H54 (cell line): ENCODE results near the gene TEX19.
"Not testable (repeated sequence)": the region's sequence is repeated elsewhere in the genome, so short reads cannot be mapped to it uniquely, and the experiment has no call there.

Experiments used
- DNase-seq: peaks from one replicate; pipeline ENCODE4 v3.0.0; 2011; ENCODE audit warnings: low spot score, mixed read lengths; ENCODE audit not compliant: insufficient read length
- FAIRE-seq: peaks from 3 replicates; lab custom pipeline; 2011; peaks lifted over from hg19 to GRCh38; lab: Jason Lieb, UNC
- POLR2A ChIP-seq: IDR thresholded peaks from 2 replicates; pipeline ENCODE4 v1.6.1; 2011; ENCODE audit warnings: low read depth, mild to moderate bottlenecking, low read length

TEX19 gene

DNA sequence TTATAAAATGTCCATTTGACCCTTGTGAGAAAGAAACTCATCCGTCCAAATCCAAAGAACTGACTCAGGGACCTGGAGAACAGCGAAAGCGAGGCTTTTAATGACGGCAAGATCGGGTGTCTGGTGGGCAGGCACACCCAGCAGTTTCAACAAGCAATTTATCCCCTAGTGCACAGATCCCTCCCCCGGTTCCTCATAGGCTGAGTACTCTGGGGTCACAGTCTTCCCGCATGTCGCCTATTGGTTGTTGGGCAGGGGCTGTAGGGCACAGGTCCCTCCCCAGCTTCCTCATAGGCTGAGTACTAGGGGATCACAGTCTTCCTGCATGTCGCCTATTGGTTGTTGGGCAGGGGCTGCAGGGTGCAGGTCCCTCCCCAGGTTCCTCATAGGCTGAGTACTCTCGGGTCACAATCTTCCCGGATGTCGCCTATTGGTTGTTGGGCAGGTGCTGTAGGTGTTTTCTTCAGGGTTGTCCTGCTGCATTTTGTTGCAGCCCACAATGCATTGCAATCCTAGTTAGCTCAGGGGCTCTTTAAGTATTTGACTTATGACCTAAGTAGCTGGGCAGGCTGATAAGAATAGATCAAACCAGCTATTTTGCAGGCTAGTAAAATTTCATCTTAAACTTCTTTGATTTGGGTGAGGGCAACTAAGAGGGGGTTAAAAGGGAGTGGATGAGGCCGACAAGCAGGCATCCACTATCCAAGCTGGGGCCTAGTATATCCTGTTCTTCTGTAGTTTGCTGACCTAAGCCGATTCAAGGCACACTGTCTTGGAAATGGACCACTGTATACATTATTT is 8.9 kb downstream of the TEX19 start:
- DNase-seq (no peak), FAIRE-seq (no peak)
- TF ChIP-seq POLR2A: no peak

DNA sequence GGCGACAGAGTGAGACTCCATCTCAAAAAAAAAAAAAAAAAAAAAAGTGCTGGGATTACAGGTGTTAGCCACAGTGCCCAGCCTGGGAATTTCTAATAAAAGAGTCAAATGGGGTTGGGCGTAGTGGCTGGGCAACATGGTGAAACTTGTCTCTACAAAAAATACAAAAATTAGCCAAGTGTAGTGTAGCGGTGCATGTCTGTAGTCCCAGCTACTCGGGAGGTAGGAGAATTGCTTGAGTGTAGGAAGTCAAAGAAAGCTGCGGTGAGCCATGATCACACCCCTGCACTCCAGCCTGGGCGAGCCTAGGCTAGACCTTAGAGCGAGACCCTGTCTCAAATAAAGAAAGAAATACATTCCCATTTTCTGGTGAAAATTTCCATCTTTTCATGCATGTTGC is 10.2 kb downstream of the TEX19 start:
- no peak for TF ChIP-seq POLR2A
- FAIRE-seq (no peak), DNase-seq (no peak)

DNA sequence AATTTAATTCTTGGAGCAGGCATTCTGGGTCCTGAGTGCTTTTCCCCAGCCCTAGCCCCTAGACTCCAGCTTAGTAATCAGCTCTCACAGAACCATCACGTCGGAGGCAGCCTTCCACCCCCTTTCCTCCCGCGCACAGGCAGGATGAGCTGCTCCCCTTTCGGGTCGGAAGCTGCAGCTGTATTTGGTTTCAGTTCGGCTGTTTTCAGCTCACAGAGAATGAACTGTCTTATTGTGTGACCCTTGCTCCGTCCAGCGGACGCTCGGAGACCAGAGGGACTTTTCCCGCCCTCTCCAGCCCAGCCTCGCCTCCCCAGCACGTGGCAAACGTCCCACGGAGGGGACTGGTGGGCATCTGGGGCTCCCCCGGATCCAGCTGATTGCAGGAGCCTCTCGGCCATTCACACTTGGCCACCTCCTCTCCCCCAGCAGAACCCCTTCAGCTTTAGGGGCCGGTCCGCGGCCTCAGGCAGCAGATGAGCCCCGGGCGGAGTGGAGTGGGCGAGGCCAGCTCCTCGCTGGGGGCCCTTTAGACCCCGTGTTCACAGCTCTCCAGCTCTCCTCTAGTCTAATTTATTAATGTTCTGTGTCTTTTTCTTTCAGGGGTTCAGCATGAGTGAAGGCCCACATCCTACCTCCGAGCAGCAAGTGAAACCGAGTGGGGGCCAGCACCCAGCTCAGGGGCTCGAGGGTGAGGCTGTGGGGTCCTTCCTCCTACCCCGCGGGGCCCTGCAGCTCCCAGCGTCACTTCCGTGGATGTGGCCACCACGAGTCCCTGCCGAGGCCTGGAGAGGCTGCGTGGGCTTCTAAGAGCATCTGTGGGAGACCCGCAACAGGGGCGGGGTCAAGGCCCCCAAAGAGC is 11.7 kb downstream of the TEX19 start:
- no peak for TF ChIP-seq POLR2A
- DNase-seq (no peak), FAIRE-seq (no peak)

DNA sequence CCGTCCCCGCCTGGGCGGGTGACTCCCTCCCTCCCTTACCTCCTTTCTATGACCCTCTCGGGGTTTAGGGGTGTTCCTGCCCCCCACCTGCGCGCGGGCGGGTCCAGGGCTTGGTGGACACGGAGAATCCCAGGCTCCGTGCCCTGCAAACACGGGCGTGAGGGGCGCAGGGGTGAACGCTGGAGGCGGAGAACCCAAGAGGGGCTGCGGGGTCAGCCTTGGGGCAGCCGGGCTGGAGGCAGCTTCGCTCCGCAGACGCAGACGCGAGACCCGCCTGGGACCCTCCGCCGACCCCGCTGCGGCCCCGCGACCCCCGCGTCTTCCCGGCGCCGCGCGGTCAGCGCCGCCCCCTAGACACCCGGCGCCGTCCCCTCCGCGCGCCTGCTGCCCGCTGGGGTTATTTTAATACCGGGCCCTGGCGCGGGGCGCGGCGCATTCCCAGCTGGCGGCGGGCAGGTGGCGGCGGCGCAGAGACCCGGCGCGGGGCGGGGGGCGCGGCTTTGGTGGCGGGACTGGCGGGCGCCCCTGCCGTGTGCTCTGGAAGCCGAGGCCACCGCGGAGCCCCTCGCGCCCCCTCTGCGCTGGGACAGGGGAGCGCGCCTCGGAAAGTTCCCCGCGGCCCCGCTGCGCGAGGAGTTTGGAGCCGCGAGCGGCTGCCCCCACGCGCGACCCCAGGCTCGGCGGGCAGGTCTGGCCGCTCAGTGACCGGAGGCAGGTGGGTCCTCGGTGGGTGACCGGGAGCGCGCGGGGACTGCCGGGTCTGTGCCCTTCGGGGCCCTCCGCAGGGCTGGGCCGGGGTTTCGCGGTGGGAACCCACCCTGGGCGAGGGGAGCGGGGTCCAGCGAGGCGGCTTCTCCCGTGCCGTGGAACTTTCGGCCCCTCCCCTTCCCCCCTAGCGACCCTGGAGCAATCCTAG is 12.5 kb downstream of the TEX19 start, which contains the start of gene UTS2R:
TSS of gene UTS2R (plus strand) at position 433 of the 916 bp plus-strand sequence. CDS start 2,560 bp downstream, outside the sequence.
- FAIRE-seq (no peak), DNase-seq (no peak)
- no peak for TF ChIP-seq POLR2A

DNA sequence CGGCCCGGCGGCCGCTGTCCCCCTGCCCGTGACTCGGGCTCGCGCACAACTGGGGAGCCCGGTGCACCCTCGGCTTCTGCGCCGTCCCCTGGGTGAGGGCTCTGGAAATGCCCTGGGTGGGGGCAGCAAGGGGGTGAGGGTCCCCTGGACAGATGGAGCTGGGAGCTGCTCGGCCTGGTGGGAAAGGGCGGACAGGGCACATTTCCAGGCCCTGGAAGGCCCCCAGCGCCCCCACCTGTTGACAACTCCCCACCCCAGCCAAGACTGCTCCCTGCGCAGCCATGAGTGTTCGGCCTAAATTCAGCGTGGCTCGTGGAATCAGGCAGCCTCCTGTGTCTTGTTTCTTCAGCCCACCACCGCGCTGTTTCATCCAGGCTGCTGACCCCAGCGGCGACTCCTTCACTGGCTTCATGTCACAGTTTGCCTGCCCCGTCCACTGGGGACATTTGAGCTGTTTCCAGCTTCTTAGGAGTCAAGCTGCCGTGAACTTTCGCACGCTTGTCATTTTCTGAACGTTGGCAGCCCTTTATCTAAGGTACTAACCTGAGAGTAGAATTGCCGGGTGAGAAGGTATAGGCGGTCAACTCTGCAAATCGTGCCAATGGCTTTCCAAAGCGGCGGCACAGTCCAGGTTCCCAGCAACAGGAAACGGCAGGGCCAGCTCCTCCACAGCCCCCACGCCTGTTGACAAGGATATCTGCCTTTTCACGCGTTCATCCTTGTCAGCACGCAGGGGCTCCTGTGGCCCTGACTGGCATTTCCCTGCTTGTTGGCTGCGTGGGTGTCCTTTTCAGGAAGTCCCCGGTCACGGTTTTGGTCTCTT is 13.4 kb downstream of the TEX19 start:
- no peak for TF ChIP-seq POLR2A
- DNase-seq (no peak), FAIRE-seq (no peak)

DNA sequence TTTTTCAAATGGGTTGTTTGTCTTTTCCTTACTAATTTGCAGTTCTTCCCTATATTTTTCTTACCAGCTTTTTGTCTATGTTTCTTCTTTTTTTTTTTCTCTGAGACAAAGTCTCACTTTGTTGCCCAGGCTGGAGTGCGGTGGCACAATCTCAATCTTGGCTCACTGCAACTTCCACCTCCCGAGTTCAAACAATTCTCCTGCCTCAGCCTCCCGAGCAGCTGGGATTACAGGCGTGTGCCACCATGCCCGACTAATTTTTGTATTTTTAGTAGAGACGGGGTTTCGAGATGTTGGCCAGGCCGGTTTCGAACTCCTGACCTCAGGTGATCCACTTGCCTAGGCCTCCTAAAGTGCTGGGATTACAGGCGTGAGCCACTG is 14.0 kb downstream of the TEX19 start:
- not testable (repeated sequence) for DNase-seq, FAIRE-seq

DNA sequence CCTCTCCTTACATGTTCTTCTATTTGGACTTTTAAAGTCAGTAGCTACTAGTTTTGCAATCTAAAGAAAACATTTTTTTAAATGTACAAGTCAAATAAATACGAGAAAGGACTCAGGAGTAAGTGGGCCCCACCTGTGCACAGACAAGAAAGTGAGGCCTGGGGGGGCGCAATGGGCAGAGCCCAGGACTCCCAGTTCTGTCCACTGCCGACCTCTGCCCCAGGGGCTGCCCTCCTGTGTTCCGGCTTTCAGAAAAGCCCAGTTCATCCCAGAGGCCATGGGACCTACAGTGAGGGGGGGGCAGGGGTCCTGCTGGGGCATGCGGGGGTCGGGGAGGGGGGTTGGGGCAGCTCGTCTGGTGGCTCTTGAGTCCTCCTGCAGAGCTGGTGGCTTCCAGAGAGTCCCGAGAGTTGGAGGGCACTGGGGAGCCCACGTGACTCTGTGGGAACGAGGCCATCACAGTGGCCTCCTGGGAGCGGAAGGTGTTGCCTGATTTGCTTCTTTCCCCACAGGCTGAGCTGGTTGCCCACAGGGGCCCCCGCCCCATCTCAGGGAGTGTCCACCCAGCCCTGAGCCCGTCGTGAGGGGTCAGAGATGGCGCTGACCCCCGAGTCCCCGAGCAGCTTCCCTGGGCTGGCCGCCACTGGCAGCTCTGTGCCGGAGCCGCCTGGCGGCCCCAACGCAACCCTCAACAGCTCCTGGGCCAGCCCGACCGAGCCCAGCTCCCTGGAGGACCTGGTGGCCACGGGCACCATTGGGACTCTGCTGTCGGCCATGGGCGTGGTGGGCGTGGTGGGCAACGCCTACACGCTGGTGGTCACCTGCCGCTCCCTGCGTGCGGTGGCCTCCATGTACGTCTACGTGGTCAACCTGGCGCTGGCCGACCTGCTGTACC is 14.9 kb downstream of the TEX19 start:
- TF ChIP-seq POLR2A: no peak
- DNase-seq (no peak), FAIRE-seq (no peak)

DNA sequence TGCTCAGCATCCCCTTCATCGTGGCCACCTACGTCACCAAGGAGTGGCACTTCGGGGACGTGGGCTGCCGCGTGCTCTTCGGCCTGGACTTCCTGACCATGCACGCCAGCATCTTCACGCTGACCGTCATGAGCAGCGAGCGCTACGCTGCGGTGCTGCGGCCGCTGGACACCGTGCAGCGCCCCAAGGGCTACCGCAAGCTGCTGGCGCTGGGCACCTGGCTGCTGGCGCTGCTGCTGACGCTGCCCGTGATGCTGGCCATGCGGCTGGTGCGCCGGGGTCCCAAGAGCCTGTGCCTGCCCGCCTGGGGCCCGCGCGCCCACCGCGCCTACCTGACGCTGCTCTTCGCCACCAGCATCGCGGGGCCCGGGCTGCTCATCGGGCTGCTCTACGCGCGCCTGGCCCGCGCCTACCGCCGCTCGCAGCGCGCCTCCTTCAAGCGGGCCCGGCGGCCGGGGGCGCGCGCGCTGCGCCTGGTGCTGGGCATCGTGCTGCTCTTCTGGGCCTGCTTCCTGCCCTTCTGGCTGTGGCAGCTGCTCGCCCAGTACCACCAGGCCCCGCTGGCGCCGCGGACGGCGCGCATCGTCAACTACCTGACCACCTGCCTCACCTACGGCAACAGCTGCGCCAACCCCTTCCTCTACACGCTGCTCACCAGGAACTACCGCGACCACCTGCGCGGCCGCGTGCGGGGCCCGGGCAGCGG is 15.7 kb downstream of the TEX19 start:
- no peak for DNase-seq
- no peak for FAIRE-seq
- no peak for TF ChIP-seq POLR2A

DNA sequence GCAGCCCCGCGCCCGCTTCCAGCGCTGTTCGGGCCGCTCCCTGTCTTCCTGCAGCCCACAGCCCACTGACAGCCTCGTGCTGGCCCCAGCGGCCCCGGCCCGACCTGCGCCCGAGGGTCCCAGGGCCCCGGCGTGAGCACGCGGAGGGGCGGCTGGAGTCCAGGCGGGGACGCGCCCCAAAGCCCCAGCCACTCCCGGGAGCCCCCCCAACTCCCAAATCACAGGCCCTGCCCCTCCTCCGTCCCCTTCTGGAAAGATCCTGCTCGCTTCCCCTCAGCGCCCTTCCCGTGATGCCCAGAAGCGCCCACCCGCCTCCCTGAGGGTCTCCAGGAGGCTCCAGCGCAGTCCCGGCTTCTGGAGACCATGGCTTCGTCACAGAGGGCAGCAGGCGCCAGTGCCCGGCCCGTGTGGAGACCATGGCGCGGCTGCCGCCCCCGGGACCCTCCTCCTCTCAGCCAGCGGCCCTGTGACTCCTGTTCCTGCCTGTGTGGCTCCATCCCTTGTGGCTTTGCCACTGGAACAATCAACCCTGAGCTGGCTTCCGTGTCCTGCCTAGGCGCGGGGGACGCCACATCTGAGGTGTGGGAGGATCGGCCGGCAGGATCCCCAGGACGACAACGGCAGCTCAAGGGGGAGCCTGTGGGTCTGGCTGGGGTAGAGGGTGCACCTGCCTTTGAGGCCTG is 16.5 kb downstream of the TEX19 start:
- no peak for TF ChIP-seq POLR2A
- FAIRE-seq: no peak
- DNase-seq: no peak

DNA sequence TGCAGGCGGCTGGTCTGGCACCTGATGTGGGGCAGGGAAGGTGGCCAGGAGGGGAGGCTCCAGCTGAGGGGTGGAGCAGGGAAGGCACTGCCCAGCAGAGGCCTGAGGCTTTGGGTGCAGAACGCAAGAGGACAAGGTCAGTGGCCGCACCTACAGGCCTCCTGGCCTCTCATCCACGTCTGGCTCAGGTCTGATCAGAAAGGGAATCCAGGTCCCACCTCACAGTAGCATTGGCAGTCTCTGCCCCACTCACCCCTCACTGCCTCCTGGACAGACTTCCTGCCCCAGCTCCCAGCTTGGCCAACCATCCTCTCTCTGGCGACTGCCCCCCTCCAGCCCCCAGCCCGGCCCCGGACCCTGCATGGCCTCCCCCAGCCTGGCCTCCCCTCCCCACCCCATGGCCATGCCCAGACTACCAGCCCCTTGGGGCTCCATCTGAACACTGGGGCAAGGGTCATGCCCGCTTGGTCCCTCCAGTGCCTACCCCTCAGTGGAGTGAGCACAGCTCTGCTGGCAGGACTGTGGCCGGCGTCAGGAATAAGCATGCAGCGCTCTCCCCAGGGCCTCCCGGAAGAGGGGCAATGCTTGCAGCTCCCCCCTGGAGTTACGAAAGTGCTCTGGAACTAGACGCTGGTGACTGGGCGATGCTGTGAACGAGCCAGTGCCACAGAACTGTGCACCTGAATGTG is 17.1 kb downstream of the TEX19 start:
- no peak for DNase-seq
- no peak for FAIRE-seq
- no peak for TF ChIP-seq POLR2A

DNA sequence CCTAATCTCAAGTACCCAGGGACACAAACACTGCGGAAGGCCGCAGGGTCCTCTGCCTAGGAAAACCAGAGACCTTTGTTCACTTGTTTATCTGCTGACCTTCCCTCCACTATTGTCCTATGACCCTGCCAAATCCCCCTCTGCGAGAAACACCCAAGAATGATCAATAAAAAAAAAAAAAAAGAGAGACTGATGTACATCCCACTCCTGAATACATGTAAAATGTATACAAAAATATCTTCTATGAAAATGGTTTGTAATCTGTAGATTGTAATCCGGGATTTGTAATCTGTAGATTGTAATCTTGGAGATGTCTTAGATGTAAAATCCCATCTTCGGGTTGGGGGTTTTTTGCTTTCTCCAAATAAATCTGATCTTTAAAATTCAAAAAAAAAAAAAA is 18.2 kb downstream of the TEX19 start:
- not testable (repeated sequence) for DNase-seq, FAIRE-seq
